ENCODE measurements around the gene IGIP.

The IGIP gene

GRCh38 chr5:140125637-140126036, at the start of gene IGIP:
IGIP (plus strand) TSS chr5:140125937; CDS start chr5:140128477, 2,540 bp downstream.
- DNase-seq, result no peak

- DNase-seq, result no peak
Observed at GRCh38 chr5:140076142-140076541, 49.6 kb upstream of the IGIP start.

- no peak for DNase-seq
Observed at GRCh38 chr5:140076788-140077187, 48.9 kb upstream of the IGIP start.

- no peak for DNase-seq
Observed at GRCh38 chr5:140083120-140083519, 42.6 kb upstream of the IGIP start.

- no peak for DNase-seq
Observed at GRCh38 chr5:140083650-140084049, 42.1 kb upstream of the IGIP start.

- DNase-seq, result no peak
Observed at GRCh38 chr5:140084541-140084940, 41.2 kb upstream of the IGIP start.

GRCh38 chr5:140090251-140090650, 35.5 kb upstream of the IGIP start:
- DNase-seq, result no peak

GRCh38 chr5:140093179-140093578, 32.6 kb upstream of the IGIP start:
- no peak for DNase-seq

GRCh38 chr5:140093866-140094265, 31.9 kb upstream of the IGIP start:
- no peak for DNase-seq

GRCh38 chr5:140094889-140095288, 30.8 kb upstream of the IGIP start:
- no peak for DNase-seq

- DNase-seq, result no peak
Observed at GRCh38 chr5:140101179-140101578, 24.6 kb upstream of the IGIP start.

GRCh38 chr5:140103154-140103553, 22.6 kb upstream of the IGIP start:
- no peak for DNase-seq

GRCh38 chr5:140104100-140104499, 21.6 kb upstream of the IGIP start:
- no peak for DNase-seq

GRCh38 chr5:140106101-140106500, 19.6 kb upstream of the IGIP start:
- DNase-seq, result no peak

GRCh38 chr5:140106805-140107311, 18.9 kb upstream of the IGIP start:
- DNase-seq, result no peak

GRCh38 chr5:140107312-140108092, 18.2 kb upstream of the IGIP start:
- no peak for DNase-seq

- DNase-seq, result no peak
Observed at GRCh38 chr5:140108093-140109017, 17.4 kb upstream of the IGIP start.

- no peak for DNase-seq
Observed at GRCh38 chr5:140109018-140109758, 16.5 kb upstream of the IGIP start.

GRCh38 chr5:140109759-140110645, 15.7 kb upstream of the IGIP start:
- DNase-seq, result no peak

- no peak for DNase-seq
Observed at GRCh38 chr5:140110646-140110957, 15.1 kb upstream of the IGIP start.

- DNase-seq, result no peak
Observed at GRCh38 chr5:140111011-140111858, 14.5 kb upstream of the IGIP start.
